ENCODE measurements around the gene PRKAR1B. TPM values are rescaled to one million over a fixed set of nuclear protein-coding genes. Genes with fewer than 3 reads are reported as not detected.
A peak's percentile ranks its signal among the peaks of the same experiment; 100 is the strongest.

PRKAR1B gene
- total RNA-seq, 1 donor from 2014 or later: 12.5 TPM

DNA sequence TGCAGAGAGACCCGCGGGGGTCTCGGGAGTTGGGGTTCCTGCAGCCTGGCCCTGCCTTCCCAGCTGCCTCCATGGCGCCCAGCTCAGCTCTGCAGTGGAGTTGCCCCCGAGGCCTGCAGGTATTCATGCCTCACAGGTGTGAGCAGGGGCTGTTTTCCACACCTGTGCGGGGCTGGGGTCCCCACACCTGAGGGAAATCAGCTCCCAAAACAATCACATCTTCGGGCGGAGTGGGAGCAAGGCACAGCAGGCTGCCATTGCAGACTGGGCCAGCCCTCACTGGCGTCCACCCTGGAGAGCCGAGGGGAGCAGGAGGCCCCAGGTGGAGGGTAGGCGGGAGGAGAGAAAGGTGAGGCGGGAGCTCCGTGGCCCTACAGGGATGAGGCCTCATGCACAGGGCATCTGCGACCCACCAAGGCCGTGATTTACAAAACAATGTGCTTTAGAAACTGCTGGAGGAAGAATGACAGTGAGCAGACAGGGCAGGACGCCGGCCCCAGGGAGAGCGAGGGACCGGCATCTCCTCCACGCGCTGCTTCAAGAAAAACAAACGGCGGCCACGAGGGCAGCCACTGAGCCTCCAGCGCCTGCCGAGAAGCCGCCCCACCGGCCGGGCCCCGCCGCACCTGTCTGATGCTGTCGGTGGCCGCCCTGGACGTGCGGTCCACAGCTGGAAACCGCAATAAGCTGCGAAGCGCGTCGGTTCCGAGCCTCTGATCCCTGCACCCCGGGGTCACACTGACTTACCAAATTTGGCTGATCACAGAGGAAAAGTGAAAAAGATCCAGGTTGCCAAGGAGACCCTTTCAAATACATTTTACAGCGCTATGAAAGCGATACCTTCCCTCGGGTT, 154.4 kb downstream of the PRKAR1B start:
- no peak for DNase-seq

DNA sequence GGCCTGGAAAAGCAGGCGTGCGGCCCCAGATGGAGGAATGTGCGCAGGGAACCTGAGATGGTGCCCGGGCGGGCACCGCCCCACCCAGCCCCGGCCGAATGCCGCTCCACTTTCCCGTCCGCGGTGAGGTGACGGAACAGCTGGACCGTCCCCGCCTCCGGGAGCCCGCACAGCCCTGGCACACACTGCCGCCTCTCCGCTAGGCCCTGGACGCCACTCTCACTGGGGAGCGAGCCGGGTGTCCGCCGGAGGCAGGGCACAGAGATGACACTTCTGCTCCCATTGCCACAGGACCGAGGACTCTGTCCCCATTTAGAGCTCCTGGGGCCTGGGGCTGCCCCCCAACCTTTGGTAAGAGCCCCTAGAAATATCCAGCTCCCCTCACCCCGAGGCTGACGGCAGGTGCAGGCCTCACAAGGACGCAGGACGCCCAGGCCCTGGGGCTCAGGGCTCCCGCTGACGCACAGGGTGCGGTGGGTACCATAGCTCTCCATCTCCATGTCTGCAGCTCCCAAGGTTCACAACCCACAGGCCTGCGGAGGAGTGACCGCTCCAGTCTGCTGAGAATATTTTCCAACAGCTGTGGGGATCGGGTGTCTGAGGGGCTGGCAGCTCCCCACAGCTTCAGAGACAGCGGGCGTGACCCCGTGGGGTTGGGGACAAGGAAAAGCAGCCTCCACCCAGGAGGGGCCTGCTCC, 155.2 kb downstream of the PRKAR1B start:
- DNase-seq: no peak

DNA sequence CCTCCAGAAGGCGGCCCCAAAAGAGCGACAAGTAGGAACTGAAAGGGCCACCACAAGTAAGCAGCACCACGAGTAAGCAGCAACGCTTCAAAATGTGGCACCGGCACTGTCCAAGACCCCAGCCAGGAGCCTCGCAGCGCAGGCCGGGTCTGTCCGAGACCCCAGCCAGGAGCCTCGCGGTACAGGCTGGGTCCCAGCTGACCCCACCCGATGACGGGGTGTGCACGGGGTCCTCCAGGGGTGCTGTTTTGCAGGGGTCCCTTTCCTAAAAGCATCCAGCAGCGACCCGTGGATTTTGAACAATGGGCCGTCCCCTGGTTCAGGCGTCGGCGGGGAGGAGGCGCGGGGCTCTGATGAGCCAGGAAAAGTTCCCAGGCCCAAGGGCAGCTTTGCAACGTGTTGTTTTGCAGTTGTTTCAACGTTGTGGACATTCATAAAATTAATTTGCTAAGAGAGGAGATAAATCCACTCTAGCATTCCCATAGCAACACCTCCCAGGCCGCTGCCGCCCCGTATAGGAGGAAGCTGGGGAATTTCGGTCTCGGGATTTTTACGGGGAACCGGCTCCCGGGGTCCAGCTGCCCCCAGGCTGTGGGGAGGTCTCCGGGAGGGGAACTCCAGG, 155.9 kb downstream of the PRKAR1B start:
- DNase-seq: no peak

DNA sequence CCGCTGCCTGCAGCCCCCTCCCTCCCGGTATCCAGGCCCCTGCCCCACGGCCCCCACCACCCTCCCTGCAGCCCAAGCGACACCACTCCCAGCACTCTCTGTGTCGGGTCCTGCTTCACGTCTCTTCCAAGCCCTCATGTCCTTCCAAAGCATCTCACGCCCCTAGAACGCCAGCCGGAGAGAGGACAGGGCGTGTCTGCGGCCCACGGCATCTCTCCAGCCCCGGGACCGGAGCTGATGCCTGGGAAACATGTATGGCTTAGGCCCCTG, 156.3 kb downstream of the PRKAR1B start:
- DNase-seq: no peak

DNA sequence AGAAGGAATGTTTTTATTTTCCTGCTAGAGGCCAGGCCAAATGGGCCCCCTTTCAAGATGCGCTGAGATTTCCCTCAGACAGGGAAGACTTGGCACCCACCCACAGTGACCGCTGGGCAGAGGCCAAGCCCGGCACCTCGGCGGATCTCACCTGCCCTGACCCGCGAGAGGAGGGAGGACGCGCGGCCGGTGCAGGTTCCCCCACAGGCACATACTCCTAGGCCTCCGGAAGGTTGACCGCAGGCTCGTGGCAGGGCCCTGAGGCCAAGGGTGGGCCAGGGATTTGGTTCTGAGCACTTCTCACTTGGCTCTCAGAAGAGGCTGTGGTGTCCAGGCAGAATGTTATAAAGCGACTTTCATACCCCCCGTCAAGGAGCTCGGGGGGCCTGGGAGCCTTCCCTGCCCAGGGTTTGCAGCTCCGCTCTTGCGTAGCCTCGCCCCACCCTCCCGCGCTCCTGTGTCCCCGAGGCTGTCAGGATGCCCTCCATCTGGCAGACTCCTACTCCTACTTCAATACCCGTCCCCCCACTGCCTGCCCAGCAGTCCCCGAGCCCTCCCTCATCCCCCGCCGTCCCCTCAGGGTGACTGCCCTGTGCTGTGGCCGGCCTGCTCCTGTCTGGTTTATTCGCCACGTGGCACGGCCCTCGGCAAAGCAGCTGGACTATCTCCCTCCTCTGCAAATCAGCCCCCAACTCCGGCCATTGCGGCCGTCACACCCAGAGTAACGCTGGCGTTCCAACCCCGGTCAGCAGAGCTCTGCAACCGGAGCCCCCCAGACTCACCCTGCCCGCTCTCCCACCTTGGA, 156.9 kb downstream of the PRKAR1B start:
- DNase-seq: no peak

DNA sequence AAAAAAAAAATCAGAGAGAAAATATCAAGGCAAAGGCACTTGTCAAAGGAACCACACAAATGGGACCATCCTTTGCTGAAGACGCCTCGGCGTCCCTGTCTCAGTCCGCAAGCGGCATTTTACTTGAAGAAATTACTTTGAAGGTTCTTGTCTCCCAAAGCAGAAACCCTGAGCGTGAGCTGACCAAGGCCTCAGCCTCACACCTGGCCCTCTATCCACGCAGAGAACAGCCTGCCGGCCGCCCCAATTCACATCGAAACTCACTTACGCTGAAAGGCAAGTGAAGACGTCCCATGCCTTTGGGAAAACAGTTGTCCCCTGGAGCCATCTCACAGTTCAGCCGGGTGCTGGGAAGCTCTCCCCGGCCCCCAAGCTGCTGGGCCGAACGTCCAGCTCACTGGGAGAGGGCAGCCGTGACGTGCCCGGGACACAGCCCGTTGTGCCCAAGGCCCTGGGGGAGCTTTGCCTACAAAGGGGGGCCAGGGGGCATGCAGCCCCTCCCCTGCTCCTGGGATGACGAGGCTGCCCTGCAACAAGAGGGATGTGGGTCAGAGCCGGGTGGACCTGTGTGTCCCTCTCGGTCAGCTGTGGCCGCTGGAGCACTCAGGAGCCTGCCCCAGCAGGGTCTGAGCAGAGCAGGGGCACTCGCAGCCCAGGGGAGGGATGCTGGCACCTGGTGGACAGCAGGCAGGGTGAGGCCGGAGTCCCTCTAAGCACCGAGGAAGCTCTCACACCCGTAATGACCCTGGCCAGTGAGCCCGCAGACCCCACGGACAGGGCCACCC, 157.8 kb downstream of the PRKAR1B start:
- no peak for DNase-seq

DNA sequence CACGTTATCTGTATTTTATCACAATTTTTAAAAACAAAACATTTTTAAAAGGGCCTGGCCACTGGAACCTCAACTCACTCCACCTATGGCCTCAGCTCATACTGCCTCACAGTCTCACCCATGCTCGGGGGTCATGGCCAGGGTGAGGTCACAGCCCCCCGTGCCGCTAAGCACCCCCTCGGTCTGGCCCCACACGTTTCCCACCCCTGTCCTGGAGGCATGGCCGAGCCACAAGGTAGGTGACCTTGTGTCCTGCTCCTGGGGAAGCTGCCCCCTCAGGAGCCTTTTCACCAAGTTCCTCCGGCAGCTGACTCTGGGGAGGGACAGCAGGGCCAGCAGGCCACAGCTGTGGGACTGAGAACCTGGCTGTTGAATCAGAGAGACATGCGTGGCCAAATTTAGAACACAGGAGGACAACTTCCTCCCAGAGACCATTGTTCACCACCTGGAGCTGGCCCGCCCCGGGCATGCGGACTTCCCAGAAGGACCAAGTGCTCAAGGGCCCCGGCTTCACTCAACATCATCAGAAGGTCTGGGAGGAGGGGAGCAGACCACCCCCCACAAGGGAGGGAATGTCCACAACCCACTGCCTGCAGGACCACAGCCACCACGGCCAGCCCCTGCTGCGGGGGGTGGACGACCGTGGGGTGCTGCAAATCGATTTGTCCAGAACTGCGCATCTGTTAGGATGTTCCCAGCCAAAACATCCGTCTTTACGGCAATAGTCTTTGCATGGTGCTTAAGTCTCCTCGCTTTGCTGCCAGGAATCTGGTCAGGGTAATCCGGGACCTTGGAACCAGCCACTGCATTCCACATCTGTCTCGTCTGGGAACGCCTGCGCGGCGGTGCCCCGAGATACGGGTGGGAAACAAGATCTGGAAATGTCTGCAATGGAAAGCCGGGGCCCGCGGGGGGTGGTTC, 158.8 kb downstream of the PRKAR1B start:
- peak; percentile 83 for DNase-seq

DNA sequence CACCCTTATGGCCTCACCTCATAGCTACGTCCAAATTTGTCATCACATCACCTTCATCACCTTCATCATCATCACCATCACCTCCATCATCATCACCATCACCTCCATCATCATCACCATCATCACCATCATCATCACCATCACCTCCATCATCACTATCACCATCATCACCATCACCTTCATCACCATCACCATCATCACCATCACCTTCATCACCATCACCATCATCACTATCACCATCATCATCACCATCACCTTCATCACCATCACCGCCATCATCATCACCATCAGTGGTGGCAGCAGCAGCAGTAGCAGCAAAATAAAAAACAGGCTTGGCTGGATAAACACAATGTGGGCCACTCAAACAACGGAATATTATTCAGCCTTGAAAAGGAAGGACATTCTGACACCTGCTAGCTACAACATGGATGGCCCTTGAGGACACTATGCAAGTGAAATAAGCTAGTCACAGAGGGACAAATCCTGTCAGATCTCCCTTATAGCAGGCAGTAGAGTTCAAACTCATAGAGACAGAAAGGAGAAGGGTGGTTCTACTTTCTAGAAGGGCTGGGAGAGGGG, 159.7 kb downstream of the PRKAR1B start:
- no peak for DNase-seq

DNA sequence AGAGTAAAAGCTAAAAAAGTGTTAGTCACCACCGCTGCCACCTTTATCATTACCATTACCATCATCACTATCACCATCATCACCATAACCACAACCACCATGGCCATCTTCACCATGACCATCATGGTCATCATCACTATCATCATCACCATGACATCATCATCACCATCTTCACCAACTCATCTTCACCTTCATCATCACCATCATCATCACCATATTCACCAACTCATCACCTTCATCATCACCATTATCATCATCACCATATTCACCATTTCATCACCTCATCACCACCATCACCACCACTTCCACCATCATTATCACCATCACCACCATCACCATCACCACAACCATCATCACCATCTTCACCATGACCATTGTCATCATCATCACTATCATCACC, 161.0 kb downstream of the PRKAR1B start:
- DNase-seq: no peak

DNA sequence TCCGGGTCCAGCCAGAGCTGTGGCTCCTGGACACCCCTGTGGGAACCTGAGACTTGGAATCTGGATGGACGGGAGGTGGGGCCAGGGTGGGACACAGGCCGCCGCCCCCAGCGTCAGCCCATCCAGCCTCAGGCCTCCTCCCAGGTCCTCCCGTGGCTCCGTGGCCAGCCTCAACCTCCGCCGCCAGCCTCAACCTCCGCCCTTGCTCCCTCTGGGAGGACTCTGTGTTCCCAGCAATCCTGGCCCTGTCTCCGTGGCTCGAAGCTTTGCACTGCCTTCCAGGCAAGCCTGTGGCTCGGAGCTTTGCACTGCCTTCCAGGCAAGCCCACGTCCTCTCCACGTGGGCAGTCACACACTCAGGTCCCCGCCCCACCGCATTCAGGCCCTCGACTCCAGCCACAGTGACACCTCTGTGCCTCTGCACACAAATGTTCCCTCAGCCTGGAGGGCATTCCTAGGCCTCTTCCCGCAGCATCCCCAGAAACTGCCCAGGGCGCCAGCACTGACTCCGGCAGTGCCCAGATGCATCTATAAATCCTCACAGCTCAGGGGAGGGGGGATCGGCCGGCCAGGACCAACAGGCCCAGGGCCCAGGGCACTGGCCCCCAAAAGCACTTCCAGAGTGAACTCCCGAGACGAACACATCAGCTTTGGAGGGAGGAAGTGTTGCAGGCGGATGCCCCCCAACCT, 162.8 kb downstream of the PRKAR1B start:
- DNase-seq: no peak

DNA sequence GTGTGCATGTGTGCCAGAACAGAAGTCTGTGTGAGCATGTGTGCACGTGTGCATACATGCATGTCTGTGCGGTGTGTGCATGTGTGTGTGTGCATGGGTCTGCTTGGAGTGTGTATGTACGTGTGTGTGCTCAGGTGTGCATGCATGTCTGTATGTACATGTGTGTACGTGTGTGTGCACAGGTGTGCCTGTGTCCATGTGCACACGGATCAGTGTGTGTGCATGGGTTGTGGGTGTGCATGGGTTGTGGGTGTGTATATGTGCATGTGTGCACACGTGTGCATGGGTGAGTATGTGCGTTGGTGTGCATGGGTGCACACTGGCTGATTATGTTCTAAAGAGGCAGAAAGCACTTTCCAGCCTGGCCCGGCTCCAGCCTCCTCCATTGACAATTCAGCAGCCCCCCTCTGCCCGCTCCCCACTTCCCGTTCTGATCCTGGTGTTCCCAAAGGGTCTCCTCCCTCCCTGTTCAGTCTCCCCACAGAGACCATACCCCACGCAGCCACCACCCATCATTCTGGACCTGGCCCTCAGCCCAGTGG, 163.4 kb downstream of the PRKAR1B start:
- DNase-seq: no peak

DNA sequence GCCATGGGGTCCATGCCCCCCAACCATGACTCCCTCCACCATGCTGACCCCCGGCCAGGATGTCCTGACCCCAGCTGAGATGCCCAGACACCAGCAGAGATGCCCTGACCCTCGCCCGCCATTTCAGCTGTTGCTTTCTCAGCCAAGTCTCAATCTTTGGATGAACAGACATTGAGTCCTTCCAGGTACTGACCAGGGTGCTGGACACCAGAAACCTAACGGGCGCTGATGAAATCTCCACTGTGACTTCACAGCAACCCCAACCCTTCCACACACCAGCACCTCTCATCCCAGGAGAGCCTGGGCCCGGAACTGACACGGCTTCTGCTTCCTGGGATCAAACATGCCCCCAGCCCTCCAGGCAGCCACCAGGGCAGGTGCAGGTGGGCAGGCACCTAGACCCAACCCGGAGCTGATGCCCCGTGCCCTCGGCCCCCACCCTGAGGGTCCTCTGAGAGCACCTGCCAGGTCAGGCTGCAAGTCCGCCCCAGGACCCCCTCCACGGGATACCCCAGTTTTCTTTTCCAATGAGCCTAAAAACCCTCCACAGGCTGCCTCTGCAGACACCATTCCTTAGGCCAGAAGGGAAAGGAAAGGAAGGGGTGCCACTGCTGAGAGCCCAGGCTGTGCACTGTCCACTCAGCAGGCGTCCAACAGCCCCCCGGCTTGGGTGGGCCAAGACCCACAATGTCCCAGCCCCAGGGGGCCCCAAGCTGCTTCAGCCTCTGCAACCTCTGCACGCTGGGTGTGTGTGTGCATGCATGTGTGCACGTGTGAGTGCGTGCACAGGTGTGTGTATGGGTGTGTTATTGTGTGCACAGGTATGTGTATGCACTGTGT, 164.1 kb downstream of the PRKAR1B start:
- no peak for DNase-seq

DNA sequence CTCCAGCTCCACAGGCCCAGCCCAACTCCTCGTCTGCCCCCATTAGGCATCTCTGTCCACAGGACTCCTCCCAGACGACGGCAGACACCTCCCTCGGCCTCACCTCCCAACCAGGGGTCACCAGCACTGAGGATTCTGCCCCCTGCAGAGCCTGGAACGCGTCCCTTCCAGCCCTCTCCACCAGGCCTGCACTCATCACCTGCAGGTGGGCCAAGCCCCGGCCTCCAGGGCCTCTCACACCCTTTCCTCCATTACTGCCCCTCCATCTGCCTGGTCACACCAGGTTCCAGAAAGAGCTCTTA, 164.8 kb downstream of the PRKAR1B start:
- DNase-seq: no peak

DNA sequence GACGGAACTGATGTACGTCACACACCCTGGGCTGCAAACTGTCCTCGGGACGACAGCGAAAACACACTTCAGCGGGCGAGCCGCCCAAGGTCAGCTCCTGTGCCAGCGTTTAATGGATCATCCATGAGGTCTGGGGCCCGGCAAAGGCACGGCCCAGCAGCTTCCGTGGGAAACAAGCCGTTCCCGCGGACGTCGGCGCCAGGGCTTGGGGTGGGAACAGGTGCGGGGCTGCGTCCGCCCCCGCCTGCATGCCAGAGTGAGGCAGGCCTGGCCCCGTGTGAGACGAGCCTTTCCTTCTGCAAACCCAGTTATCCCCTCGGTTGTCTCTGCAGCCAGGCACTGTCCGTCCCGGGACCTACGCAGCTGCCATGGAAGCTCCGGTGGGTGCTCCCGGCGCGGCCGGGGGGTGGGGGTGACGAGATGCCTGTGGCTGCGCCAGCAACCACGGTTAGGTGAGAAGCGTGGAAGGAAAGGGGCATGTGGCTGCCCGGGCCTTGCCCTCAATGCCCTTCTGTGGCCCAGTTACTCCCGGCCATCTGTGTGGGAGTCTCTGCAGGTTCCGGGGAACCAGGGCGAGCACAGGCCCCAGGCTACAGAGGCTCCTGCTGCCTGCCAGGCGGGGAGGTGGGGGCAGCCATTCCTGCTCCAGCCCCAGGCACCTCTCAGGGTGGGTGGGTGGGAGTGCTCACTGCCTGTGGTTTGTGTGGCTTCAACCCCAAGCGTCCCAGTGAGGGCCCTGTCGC, 165.3 kb downstream of the PRKAR1B start:
- DNase-seq: no peak

DNA sequence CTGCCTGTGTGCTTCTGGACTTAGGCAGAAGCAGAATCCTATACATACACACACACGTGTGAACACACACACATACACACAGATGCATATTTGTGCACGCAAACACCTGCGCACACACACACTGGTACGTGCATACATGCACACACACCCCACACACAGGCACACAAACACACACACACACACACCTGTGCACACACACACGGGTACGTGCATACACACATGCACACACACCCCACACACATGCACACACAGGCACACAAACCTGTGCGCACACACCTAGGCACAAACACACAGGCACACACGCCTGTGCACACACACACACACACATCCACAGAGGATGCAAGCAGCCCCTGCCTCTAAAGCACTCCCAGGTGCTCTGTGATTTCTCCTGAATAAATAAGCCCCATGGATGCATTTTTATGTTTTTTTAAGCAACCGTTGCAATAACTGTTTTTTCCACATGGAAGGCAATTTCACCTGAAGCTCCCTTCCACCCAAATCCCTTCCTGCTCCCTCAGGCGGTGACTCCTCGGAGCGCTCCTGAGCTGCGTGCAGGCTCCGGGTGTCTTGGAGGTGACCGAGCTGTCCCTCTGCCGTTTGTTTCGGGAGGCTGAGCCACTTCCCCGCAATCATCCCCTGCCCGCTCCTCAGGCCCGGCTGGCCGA, 166.0 kb downstream of the PRKAR1B start:
- DNase-seq: no peak

DNA sequence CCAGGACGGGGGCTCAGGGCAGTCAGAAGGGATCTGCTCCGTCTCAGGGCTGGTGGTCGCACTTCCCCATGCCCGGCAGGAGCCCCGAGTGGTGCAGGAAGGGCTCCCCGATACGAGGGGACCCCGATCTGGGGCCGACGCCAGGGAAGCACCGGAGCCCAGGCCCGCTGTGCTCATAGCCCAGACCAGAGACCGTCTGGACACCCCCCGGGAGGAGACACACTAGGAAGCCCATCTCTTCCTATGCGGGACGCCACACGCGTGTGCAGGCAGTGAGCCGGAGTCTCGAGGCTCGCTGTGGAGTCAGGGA, 167.7 kb downstream of the PRKAR1B start:
- no peak for DNase-seq

DNA sequence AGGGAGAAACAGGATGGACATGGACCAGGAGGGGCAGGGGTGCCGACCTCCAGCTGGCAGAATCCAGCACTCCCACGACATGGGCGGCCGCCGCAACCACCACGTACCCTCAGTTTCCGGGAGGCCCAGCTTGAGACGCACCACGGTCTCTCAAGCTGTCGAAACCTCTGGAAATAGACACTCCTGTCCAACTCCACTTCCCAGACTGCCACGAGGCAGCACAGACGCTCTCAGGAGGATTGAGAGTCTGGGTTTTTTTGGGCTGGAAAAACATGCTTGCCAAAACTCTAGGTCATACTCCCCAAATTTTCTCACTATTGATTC, 169.6 kb downstream of the PRKAR1B start:
- no peak for DNase-seq
